WTC11 (cell line): ENCODE measurements around the gene CARD6. TPM values are rescaled to one million over a fixed set of nuclear protein-coding genes. Genes with fewer than 3 reads are reported as not detected.
A peak's percentile ranks its signal among the peaks of the same experiment; 100 is the strongest.

Experiments used
- ATAC-seq: fragments of 200-7000 bp; cut with Tn5 transposase; 2 replicates; pipeline ENCODE4 v1.10.0; 2021; ENCODE audit warnings: mild to moderate bottlenecking, moderate library complexity
- CTCF ChIA-PET: fragments of 300-600 bp; sonication (Branson Sonifier 250); formaldehyde crosslinking; loops from one replicate; lab custom pipeline; 2021; ENCODE audit warnings: antibody characterized with exemption; lab: Charles Lee
- POLR2A ChIA-PET: fragments of 350-600 bp; sonication (Branson Sonifier 250); formaldehyde crosslinking; loops from one replicate; lab custom pipeline; 2021; ENCODE audit warnings: antibody characterized with exemption; lab: Charles Lee
- DNase-seq: peaks from one replicate; pipeline ENCODE4 v3.0.0; 2021; ENCODE audit warnings: low spot score
- H3K27ac Mint-ChIP-seq: 2 replicates; pipeline ENCODE4 v1.8.0; 2021; ENCODE audit warnings: mixed read lengths
- H3K27me3 Mint-ChIP-seq: 2 replicates; pipeline ENCODE4 v1.8.0; 2021; ENCODE audit warnings: low read depth, mild to moderate bottlenecking, moderate library complexity, mixed read lengths
- H3K36me3 Mint-ChIP-seq: 2 replicates; pipeline ENCODE4 v1.8.0; 2021; ENCODE audit warnings: mixed read lengths
- H3K4me1 Mint-ChIP-seq: 2 replicates; pipeline ENCODE4 v1.8.0; 2022; ENCODE audit warnings: mixed read lengths
- H3K4me3 Mint-ChIP-seq: 2 replicates; pipeline ENCODE4 v1.8.0; 2021; ENCODE audit warnings: mild to moderate bottlenecking, moderate library complexity, mixed read lengths
- H3K9me3 Mint-ChIP-seq: 2 replicates; pipeline ENCODE4 v1.8.0; 2021; ENCODE audit warnings: mixed read lengths
- AR ChIP-seq: fragments of 250-450 bp; sonication (Bioruptor Pico); IDR thresholded peaks from 2 replicates; pipeline ENCODE4 v1.9.0; 2021; ENCODE audit warnings: mild to moderate bottlenecking
- CDX4 ChIP-seq: fragments of 250-450 bp; sonication (Bioruptor Pico); IDR thresholded peaks from 2 replicates; pipeline ENCODE4 v1.9.0; 2021; ENCODE audit warnings: moderate library complexity, mild to moderate bottlenecking, inconsistent platforms, borderline replicate concordance
- CREB1 ChIP-seq: sonication (generic); formaldehyde crosslinking; IDR thresholded peaks from 2 replicates; pipeline ENCODE4 v1.8.0; 2023; ENCODE audit warnings: mild to moderate bottlenecking, missing genetic modification reagents
- CTCF ChIP-seq: fragments of 200-600 bp; IDR thresholded peaks from 2 replicates; pipeline ENCODE4 v1.8.0; 2022; ENCODE audit warnings: antibody characterized with exemption
- GABPB1 ChIP-seq: sonication (generic); formaldehyde crosslinking; IDR thresholded peaks from 2 replicates; pipeline ENCODE4 v1.8.1; 2023; ENCODE audit warnings: mild to moderate bottlenecking, missing genetic modification reagents
- HMGA2 ChIP-seq: fragments of 250-450 bp; sonication (Bioruptor Pico); IDR thresholded peaks from 2 replicates; pipeline ENCODE4 v1.4.0; 2021; ENCODE audit warnings: mild to moderate bottlenecking, moderate library complexity
- KAT7 ChIP-seq: sonication (generic); formaldehyde crosslinking; IDR thresholded peaks from 2 replicates; pipeline ENCODE4 v1.8.1; 2023; ENCODE audit warnings: missing genetic modification reagents, mild to moderate bottlenecking, borderline replicate concordance
- MLX ChIP-seq: sonication (generic); formaldehyde crosslinking; IDR thresholded peaks from 2 replicates; pipeline ENCODE4 v1.8.1; 2023; ENCODE audit warnings: mild to moderate bottlenecking, missing genetic modification reagents, moderate library complexity
- MXD4 ChIP-seq: fragments of 250-450 bp; sonication (Bioruptor Pico); IDR thresholded peaks from 2 replicates; pipeline ENCODE4 v1.8.0; 2021; ENCODE audit warnings: mild to moderate bottlenecking, moderate library complexity, borderline replicate concordance
- RORB ChIP-seq: fragments of 250-450 bp; sonication (Bioruptor Pico); IDR thresholded peaks from 2 replicates; pipeline ENCODE4 v1.9.0; 2021; ENCODE audit warnings: mild to moderate bottlenecking
- USF1 ChIP-seq: sonication (generic); formaldehyde crosslinking; IDR thresholded peaks from 2 replicates; pipeline ENCODE4 v1.8.0; 2022; ENCODE audit warnings: mild to moderate bottlenecking, missing genetic modification reagents
- ZBTB21 ChIP-seq: sonication (generic); formaldehyde crosslinking; IDR thresholded peaks from 2 replicates; pipeline ENCODE4 v1.8.1; 2023; ENCODE audit warnings: mild to moderate bottlenecking, missing genetic modification reagents, borderline replicate concordance
- ZNF138 ChIP-seq: sonication (generic); formaldehyde crosslinking; conservative IDR thresholded peaks from 2 replicates; pipeline ENCODE4 v1.8.1; 2022; ENCODE audit warnings: mild to moderate bottlenecking, moderate library complexity, missing genetic modification reagents
- ZNF232 ChIP-seq: sonication (generic); formaldehyde crosslinking; IDR thresholded peaks from 2 replicates; pipeline ENCODE4 v1.8.0; 2022; ENCODE audit warnings: mild to moderate bottlenecking, missing genetic modification reagents
- ZNF317 ChIP-seq: sonication (generic); formaldehyde crosslinking; IDR thresholded peaks from 2 replicates; pipeline ENCODE4 v1.8.1; 2023; ENCODE audit warnings: low read depth, mild to moderate bottlenecking, moderate library complexity, missing genetic modification reagents, borderline replicate concordance
- ZNF396 ChIP-seq: fragments of 250-450 bp; sonication (Bioruptor Pico); IDR thresholded peaks from 2 replicates; pipeline ENCODE4 v1.8.0; 2021; ENCODE audit warnings: mild to moderate bottlenecking, moderate library complexity, borderline replicate concordance
- total RNA-seq: library from RNA; stranded (reverse); gene quantifications from 3 replicates; pipeline ENCODE4 v1.2.3, GENCODE V29; 2021
- TF ChIP-seq, protein P1 (sequence below): sonication (generic); formaldehyde crosslinking; IDR thresholded peaks from 2 replicates; pipeline ENCODE4 v1.8.1; 2022; ENCODE audit warnings: low read depth, missing genetic modification reagents, borderline replicate concordance
- TF ChIP-seq, protein P2 (sequence below): sonication (generic); formaldehyde crosslinking; IDR thresholded peaks from 2 replicates; pipeline ENCODE4 v1.8.1; 2022; ENCODE audit warnings: mild to moderate bottlenecking, moderate library complexity, missing genetic modification reagents

The CARD6 gene
- total RNA-seq, 1 experiment from 2014 or later: 0.24 TPM

DNA sequence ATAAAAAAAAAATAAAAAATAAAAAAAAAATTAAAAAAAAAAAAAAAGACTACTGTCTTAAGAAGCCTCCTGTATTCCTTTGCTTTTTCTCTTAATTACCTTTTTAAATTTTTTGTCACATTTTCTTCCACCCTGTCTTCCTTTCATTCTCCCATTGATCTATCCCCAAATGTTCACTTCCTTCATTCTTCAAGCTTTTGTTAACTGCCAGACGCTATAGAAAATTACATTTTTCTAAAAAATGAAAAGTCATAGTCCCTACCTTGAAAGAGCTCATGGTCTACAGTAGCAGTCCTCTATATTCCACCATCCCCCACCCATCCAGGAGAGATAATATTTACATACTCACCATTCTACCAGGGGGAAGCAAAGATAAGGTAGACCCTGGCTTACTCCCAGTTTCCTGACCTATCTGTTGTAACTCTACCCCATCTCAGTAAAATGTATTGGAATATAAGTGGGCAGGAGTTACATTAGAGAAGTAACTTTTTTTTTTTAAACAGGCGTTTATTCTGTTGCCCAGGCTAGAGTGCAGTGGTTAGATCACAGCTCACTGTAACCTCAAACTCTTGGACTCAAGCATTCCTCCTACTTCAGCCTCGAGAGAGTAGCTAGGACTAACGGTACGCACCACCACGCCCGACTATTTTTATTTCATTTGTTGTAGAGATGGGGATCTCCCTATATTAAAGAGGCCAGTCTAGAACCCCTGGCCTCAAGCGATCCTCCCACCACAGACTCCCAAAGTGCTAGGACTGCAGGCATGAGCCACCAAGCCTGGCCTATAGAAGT lies 39.2 kb upstream of the CARD6 start (continued):
- no peak for TF ChIP-seq MXD4
- TF ChIP-seq CTCF: no peak
- no peak for TF ChIP-seq ZNF232
- no peak for TF ChIP-seq GABPB1
- TF ChIP-seq MLX (CRISPR knock-in tag): no peak

DNA sequence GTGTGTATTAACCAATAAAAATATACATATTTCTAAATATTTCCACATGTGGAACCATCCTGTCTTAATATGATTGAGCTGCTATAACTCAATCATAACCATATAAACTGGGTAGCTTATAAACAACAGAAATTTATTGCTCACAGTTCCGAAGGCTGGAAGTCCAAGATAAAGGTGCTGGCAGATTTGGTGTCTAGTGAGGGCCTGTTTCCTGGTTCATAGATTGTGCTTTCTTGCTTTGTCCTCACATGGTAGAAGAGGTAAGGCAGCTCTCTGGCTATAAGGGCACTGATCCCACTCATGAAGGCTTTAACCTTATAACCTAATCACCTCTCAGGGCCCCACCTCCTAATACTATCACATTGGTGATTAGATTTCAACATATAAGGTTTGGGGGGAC lies 29.0 kb upstream of the CARD6 start:
- Mint-ChIP-seq H3K27me3 (no peaks in the 10 kb centered on the region), H3K4me1 (peaks cover 8% of the 10 kb centered on the region; the same call in 1 of the 2 replicates), H3K9me3 (no peaks in the 10 kb centered on the region), H3K36me3 (no peaks in the 10 kb centered on the region), H3K4me3 (no peak overlapping the region), H3K27ac (no peak overlapping the region)
- POLR2A ChIA-PET: no interaction called here
- no peak for DNase-seq
- CTCF ChIA-PET: interaction anchor here (0.5 kb wide), 1 partner anchor 61 kb away, joined by 4 read pairs; no protein-coding TSS in a partner anchor
- no peak for ATAC-seq
- no peak for TF ChIP-seq ZNF396 (CRISPR knock-in tag)
- no peak for TF ChIP-seq ZNF138 (CRISPR knock-in tag)
- TF ChIP-seq CREB1 (CRISPR knock-in tag): no peak
- no peak for TF ChIP-seq RORB (CRISPR knock-in tag)
- no peak for TF ChIP-seq GABPB1
- no peak for TF ChIP-seq HMGA2 (CRISPR knock-in tag)
- no peak for TF ChIP-seq CDX4 (CRISPR knock-in tag)

DNA sequence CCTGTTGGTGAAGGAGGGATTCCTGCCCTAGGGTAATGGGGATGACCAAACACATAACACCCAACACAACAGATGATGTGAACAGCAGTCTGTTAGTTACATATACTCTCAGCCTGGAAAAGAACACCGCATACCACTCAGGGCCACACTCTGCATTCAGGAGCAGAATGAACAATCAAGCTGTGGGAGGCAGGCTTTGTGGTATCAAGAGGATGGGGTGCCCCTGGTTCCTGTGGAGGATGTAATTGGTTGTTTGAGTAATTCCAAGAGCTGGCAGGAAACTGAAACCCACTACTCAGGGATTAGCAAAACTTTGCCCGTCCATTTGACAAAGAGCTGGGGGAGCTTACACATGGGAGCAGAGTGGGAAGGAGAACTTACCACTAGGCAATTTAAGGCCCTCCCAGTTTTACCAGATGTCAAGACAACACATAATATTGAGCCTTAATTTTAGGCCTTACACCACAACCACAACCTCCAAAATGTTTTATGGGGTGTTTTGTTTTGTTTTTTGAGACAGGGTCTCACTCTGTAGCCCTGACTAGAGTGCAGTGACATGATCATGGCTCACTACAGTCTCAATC lies 27.4 kb upstream of the CARD6 start:
- ATAC-seq: peak; percentile 76
- peaks cover 4% of the 10 kb centered on the region; the same call in 1 of the 2 replicates for H3K4me1 Mint-ChIP-seq
- no peaks in the 10 kb centered on the region for H3K27me3 Mint-ChIP-seq
- H3K27ac Mint-ChIP-seq: no peak overlapping the region
- CTCF ChIA-PET: no interaction called here
- DNase-seq: no peak
- H3K4me3 Mint-ChIP-seq: no peak overlapping the region
- POLR2A ChIA-PET: no interaction called here
- H3K9me3 Mint-ChIP-seq: no peaks in the 10 kb centered on the region
- TF ChIP-seq ZBTB21 (CRISPR knock-in tag): no peak
- H3K36me3 Mint-ChIP-seq: no peaks in the 10 kb centered on the region

DNA sequence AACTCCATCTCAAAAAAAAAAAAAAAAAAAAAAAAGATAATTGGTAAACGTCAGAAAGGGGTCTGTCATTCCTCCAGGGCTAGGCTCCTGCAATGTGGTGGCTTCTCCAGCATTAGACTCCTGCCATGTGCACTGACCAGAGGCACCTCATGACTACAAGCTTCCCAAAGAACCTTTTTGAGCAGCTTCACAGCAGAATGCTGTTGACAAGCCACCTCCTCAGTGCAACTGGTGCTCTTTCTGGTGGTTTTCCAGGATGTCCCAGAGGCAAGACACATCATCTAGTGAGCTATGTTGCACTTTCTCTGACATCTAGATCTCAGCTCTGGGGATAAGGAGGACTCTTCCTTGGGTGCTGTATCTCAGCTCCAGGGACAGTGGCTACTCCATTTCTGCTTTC lies 17.7 kb upstream of the CARD6 start:
- Mint-ChIP-seq H3K9me3 (no peaks in the 10 kb centered on the region), H3K36me3 (peaks cover 27% of the 10 kb centered on the region), H3K4me1 (peaks cover 7% of the 10 kb centered on the region), H3K27me3 (no peaks in the 10 kb centered on the region), H3K27ac (peak overlapping the region; percentile 38), H3K4me3 (no peak overlapping the region)
- no peak for DNase-seq
- CTCF ChIA-PET: interaction anchor here (1.7 kb wide), 1 partner anchor 25 kb away, joined by 13 read pairs; the partner anchor contains the start of gene PRKAA1
- ATAC-seq: peak; percentile 2; the same call in 1 of the 2 replicates
- POLR2A ChIA-PET: interaction anchor here (1.4 to 2.2 kb wide), 2 partner anchors 22 to 25 kb away, joined by 4 to 9 read pairs; partner anchors contain the start of gene PRKAA1
- TF ChIP-seq USF1 (no peak), AR (CRISPR knock-in tag) (no peak), KAT7 (no peak), ZNF317 (no peak)
- TF ChIP-seq, protein P1, sequence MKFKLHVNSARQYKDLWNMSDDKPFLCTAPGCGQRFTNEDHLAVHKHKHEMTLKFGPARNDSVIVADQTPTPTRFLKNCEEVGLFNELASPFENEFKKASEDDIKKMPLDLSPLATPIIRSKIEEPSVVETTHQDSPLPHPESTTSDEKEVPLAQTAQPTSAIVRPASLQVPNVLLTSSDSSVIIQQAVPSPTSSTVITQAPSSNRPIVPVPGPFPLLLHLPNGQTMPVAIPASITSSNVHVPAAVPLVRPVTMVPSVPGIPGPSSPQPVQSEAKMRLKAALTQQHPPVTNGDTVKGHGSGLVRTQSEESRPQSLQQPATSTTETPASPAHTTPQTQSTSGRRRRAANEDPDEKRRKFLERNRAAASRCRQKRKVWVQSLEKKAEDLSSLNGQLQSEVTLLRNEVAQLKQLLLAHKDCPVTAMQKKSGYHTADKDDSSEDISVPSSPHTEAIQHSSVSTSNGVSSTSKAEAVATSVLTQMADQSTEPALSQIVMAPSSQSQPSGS (CRISPR knock-in tag): no peak
- TF ChIP-seq, protein P2, sequence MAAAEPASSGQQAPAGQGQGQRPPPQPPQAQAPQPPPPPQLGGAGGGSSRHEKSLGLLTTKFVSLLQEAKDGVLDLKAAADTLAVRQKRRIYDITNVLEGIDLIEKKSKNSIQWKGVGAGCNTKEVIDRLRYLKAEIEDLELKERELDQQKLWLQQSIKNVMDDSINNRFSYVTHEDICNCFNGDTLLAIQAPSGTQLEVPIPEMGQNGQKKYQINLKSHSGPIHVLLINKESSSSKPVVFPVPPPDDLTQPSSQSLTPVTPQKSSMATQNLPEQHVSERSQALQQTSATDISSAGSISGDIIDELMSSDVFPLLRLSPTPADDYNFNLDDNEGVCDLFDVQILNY (CRISPR knock-in tag): no peak
